HepG2 (cell line): ENCODE results near the gene TMEM256. TPM values are rescaled to one million over a fixed set of nuclear protein-coding genes. Genes with fewer than 3 reads are reported as not detected.

Experiments
- BATF2 ChIP-seq: sonication (generic); formaldehyde crosslinking; IDR thresholded peaks from 2 replicates; pipeline ENCODE4 v1.8.0; 2022; ENCODE audit warnings: mild to moderate bottlenecking, missing genetic modification reagents, moderate library complexity
- FOXM1 ChIP-seq: sonication (generic); formaldehyde crosslinking; IDR thresholded peaks from 2 replicates; pipeline ENCODE4 v1.5.0; 2020; ENCODE audit warnings: missing genetic modification reagents
- HNF1A ChIP-seq, 2 experiments: sonication (generic) in 1 of 2; formaldehyde crosslinking in 1 of 2; IDR thresholded peaks; 2 replicates each; pipeline versions ENCODE4 v1.4.0 to v1.6.1; 2016 to 2020; ENCODE audit warnings: borderline replicate concordance in 1 of 2, low read depth in 1 of 2, mild to moderate bottlenecking in 1 of 2, missing genetic modification reagents in 1 of 2
- HNF4A ChIP-seq: sonication (generic); formaldehyde crosslinking; IDR thresholded peaks from 2 replicates; pipeline ENCODE4 v1.4.0; 2020; ENCODE audit warnings: missing genetic modification reagents
- MLX ChIP-seq: IDR thresholded peaks from 2 replicates; pipeline ENCODE4 v1.6.1; 2016
- POGK ChIP-seq: sonication (generic); formaldehyde crosslinking; conservative IDR thresholded peaks from 2 replicates; pipeline ENCODE4 v1.8.0; 2022; ENCODE audit warnings: mild to moderate bottlenecking, moderate library complexity, missing genetic modification reagents
- POLR2AphosphoS5 ChIP-seq: IDR thresholded peaks from 2 replicates; pipeline ENCODE4 v1.6.1; 2012; ENCODE audit warnings: low read depth, low read length
- RARA ChIP-seq: IDR thresholded peaks from 2 replicates; pipeline ENCODE4 v1.6.1; 2016; ENCODE audit warnings: missing genetic modification reagents, missing compliant biosample characterization
- SIN3B ChIP-seq: fragments of 150-350 bp; IDR thresholded peaks from 2 replicates; pipeline ENCODE4 v1.6.1; 2014; ENCODE audit warnings: low read length
- YEATS4 ChIP-seq: sonication (generic); formaldehyde crosslinking; IDR thresholded peaks from 2 replicates; pipeline ENCODE4 v1.4.0; 2020; ENCODE audit warnings: missing genetic modification reagents, borderline replicate concordance
- ZBTB8A ChIP-seq: sonication (generic); formaldehyde crosslinking; IDR thresholded peaks from 2 replicates; pipeline ENCODE4 v1.4.0; 2020; ENCODE audit warnings: mild to moderate bottlenecking, low read depth, missing genetic modification reagents, borderline replicate concordance
- ZNF121 ChIP-seq: sonication (generic); formaldehyde crosslinking; IDR thresholded peaks from 2 replicates; pipeline ENCODE4 v1.5.0; 2020; ENCODE audit warnings: mild to moderate bottlenecking, missing genetic modification reagents
- ZNF343 ChIP-seq: sonication (generic); formaldehyde crosslinking; IDR thresholded peaks from 2 replicates; pipeline ENCODE4 v1.4.0; 2020; ENCODE audit warnings: mild to moderate bottlenecking, missing genetic modification reagents
- ZNF468 ChIP-seq: sonication (generic); formaldehyde crosslinking; IDR thresholded peaks from 2 replicates; pipeline ENCODE4 v1.8.0; 2022; ENCODE audit warnings: mild to moderate bottlenecking, moderate library complexity, missing genetic modification reagents
- ZNF616 ChIP-seq: sonication (generic); formaldehyde crosslinking; IDR thresholded peaks from 2 replicates; pipeline ENCODE4 v1.5.0; 2020; ENCODE audit warnings: low read depth, mild to moderate bottlenecking, missing genetic modification reagents
- ZNF773 ChIP-seq: sonication (generic); formaldehyde crosslinking; IDR thresholded peaks from 2 replicates; pipeline ENCODE4 v1.4.0; 2020; ENCODE audit warnings: missing genetic modification reagents, borderline replicate concordance
- ZNF782 ChIP-seq: sonication (generic); formaldehyde crosslinking; IDR thresholded peaks from 2 replicates; pipeline ENCODE4 v1.4.0; 2020; ENCODE audit warnings: missing genetic modification reagents, mild to moderate bottlenecking, borderline replicate concordance
- ZNF784 ChIP-seq: sonication (generic); formaldehyde crosslinking; IDR thresholded peaks from 2 replicates; pipeline ENCODE4 v1.5.1; 2020; ENCODE audit warnings: missing genetic modification reagents, mild to moderate bottlenecking, borderline replicate concordance
- ZSCAN5A ChIP-seq: sonication (generic); formaldehyde crosslinking; IDR thresholded peaks from 2 replicates; pipeline ENCODE4 v1.8.0; 2022; ENCODE audit warnings: mild to moderate bottlenecking, missing genetic modification reagents, borderline replicate concordance
- polyA plus RNA-seq, 8 experiments: library from polyadenylated mRNA; depleted of rRNA in 3 of 8; stranded (reverse) in 7 of 8; unstranded in 1 of 8; fragments of >200 nt; fragmentation: Illumina TruSeq in 4 of 8; extraction: Trizol in 4 of 8; gene quantifications; 2 replicates each; pipeline versions ENCODE4 v1.2.1 to v1.2.3, GENCODE V29; 2011 to 2016; ENCODE audit warnings: low read depth in 4 of 8, missing spikeins in 1 of 8, mixed read lengths in 1 of 8; ENCODE audit not compliant: insufficient read depth in 1 of 8
- total RNA-seq, 5 experiments: library from RNA; depleted of rRNA; stranded (reverse); fragments of >200 nt; fragmentation: Illumina TruSeq; extraction: Trizol; gene quantifications; 2 replicates each; pipeline ENCODE4 v1.2.3, GENCODE V29; 2016; ENCODE audit warnings: low read depth in 1 of 5

The TMEM256 gene
- total and polyA plus RNA-seq, 2 of the 13 experiments (the other 11 are each of a cell fraction or from before 2014, with no cell fraction given) = 231 to 252 TPM

- no peak for TF ChIP-seq POGK
- TF ChIP-seq ZNF468 (CRISPR knock-in tag) = no peak
- TF ChIP-seq ZNF121 (CRISPR knock-in tag) = no peak
- TF ChIP-seq ZNF773 (CRISPR knock-in tag) = no peak
- TF ChIP-seq ZNF616 (CRISPR knock-in tag) = no peak
- no peak for TF ChIP-seq RARA (CRISPR knock-in tag)
- TF ChIP-seq MLX = no peak
- TF ChIP-seq HNF1A (IDR thresholded peaks at IDR 0.05; ENCODE audit: low read depth) = 0 out of 2 replicates have a peak, but pooled peaks have one; percentile 9
- TF ChIP-seq HNF1A (CRISPR knock-in tag; IDR thresholded peaks at IDR 0.05; ENCODE audit: borderline replicate concordance) = no peak
- TF ChIP-seq HNF4A (CRISPR knock-in tag) = peak; percentile 36
- TF ChIP-seq ZSCAN5A (CRISPR knock-in tag) = no peak
- TF ChIP-seq YEATS4 (CRISPR knock-in tag) = no peak; the same call in 1 of the 2 replicates
- TF ChIP-seq ZNF782 (CRISPR knock-in tag) = no peak
- peak; percentile 94 for TF ChIP-seq POLR2AphosphoS5
- TF ChIP-seq BATF2 (CRISPR knock-in tag) = no peak
- no peak for TF ChIP-seq ZBTB8A (CRISPR knock-in tag)
- TF ChIP-seq ZNF784 (CRISPR knock-in tag) = no peak
- TF ChIP-seq FOXM1 (CRISPR knock-in tag) = no peak
- TF ChIP-seq ZNF343 (CRISPR knock-in tag) = no peak
- TF ChIP-seq SIN3B = peak; percentile 80
Observed at GRCh38 chr17:7403977-7404736, at the start of gene TMEM256 (continued).
